Thyroid gland (tissue), 4 donors: Measurements from ENCODE around the gene IFT57. TPM values are rescaled to one million over a fixed set of nuclear protein-coding genes. Genes with fewer than 3 reads are reported as not detected.
A peak's percentile ranks its signal among the peaks of the same experiment; 100 is the strongest.

ENCODE experiments used
- DNase-seq, 2 donors: peaks; one replicate each; pipeline ENCODE4 v3.0.0-alpha.2; 2019
- H3K27ac ChIP-seq, 3 donors: fragments of 200-600 bp; sonication (generic); 1 replicate in 2 of 3; 2 replicates in 1 of 3; pipeline ENCODE4 v1.5.1; 2016 to 2019; ENCODE audit warnings: mild to moderate bottlenecking in 1 of 3, moderate library complexity in 1 of 3
- H3K27me3 ChIP-seq: fragments of 200-600 bp; sonication (generic); one replicate; pipeline ENCODE4 v1.5.1; 2019
- H3K36me3 ChIP-seq, 2 donors: fragments of 200-600 bp; sonication (generic); one replicate each; pipeline ENCODE4 v1.5.1; 2016 to 2019
- H3K4me1 ChIP-seq, 2 donors: fragments of 200-600 bp; sonication (generic); one replicate each; pipeline ENCODE4 v1.5.1; 2017 to 2019
- H3K4me3 ChIP-seq, 3 donors: fragments of 200-600 bp; sonication (generic); replicated peaks in 1 of 3; 1 replicate in 2 of 3; 2 replicates in 1 of 3; pipeline ENCODE4 v1.5.1; 2016; ENCODE audit warnings: mild to moderate bottlenecking in 1 of 3
- H3K9me3 ChIP-seq: fragments of 200-600 bp; sonication (generic); one replicate; pipeline ENCODE4 v1.5.1; 2017
- POLR2A ChIP-seq, 2 donors: fragments of 450-650 bp; IDR thresholded peaks; one replicate each; pipeline ENCODE4 v1.6.1; 2017; ENCODE audit warnings: antibody characterized with exemption in 2 of 2, mild to moderate bottlenecking in 2 of 2, moderate library complexity in 1 of 2
- WGBS, 2 donors: methylation state at CpG; one replicate each; pipeline ENCODE4 v1.1.5; 2017; 5-methylcytosine and 5-hydroxymethylcytosine counted together
- intact Hi-C: fragments of 100-400 bp; cut with DNase I; formaldehyde crosslinking; loops from one replicate; pipeline ENCODE4 v1.15.1; 2023
- total RNA-seq, 4 donors: library from RNA; depleted of rRNA; stranded (reverse); fragments of >200 nt; gene quantifications; one replicate each; pipeline ENCODE4 v1.2.3, GENCODE V29; 2016
- TF ChIP-seq, protein P1 (sequence below), 6 experiments: fragments of 200-600 bp in 3 of 6; fragments of 450-650 bp in 3 of 6; sonication (generic) in 3 of 6; IDR thresholded peaks; one replicate each; pipeline ENCODE4 v1.5.1; 2016 to 2019; ENCODE audit warnings: antibody characterized with exemption in 6 of 6, mild to moderate bottlenecking in 2 of 6, inconsistent platforms in 1 of 6, moderate library complexity in 1 of 6

Gene IFT57
- total RNA-seq, 4 donors from 2014 or later: 80.1 to 139 (median 87.4) TPM

DNA sequence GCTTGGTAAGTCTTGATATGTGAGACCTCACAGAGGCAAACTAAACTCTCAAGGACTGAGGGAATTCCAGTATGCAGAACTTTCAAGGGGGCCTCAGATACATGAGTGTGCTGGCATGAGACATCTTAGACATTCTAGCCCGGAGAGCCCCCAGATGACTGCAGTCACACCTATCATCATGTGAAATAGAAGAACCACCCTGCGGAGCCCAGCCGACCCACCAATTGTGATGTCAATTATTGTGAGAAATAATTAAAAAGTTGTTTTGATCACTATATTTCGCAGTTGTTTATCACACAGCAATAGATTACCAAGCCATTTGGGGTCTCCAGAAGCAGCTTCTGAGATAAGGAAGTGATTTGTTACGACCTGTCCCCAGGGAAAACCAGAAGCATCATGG is 76.1 kb downstream of the IFT57 start:
- intact Hi-C loops: no loop called here
- WGBS, 2 donors: 96 to 97% methylated on average over 5 of the region's 5 CpGs
- no peaks in the 10 kb centered on the region for H3K4me1 ChIP-seq

DNA sequence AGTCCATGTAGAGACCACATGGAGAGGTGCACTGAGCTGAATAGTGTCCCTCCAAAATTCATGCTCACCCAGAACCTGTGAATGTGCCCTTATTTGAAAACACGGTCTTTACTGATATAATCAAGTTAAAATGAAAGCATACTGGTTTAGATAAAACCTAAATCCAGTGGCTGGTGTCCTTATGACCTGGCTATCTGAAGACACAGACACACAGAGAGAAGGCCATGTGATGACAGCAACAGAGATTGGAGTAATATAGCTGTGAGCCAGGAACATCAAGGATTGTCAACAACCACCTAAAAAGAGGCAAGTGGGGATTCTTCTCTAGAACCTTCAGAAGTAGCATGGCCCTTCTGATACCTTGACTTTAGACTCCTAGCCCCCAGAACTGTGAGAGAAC is 76.6 kb downstream of the IFT57 start:
- Histone ChIP-seq H3K4me3 (no peak overlapping the region), H3K9me3 (no peaks in the 10 kb centered on the region), H3K27ac (no peak overlapping the region), H3K36me3 (no peaks in the 10 kb centered on the region), H3K27me3 (no peaks in the 10 kb centered on the region), H3K4me1 (no peaks in the 10 kb centered on the region)
- TF ChIP-seq POLR2A (IDR thresholded peaks at IDR 0.05): no peak
- TF ChIP-seq, protein P1, sequence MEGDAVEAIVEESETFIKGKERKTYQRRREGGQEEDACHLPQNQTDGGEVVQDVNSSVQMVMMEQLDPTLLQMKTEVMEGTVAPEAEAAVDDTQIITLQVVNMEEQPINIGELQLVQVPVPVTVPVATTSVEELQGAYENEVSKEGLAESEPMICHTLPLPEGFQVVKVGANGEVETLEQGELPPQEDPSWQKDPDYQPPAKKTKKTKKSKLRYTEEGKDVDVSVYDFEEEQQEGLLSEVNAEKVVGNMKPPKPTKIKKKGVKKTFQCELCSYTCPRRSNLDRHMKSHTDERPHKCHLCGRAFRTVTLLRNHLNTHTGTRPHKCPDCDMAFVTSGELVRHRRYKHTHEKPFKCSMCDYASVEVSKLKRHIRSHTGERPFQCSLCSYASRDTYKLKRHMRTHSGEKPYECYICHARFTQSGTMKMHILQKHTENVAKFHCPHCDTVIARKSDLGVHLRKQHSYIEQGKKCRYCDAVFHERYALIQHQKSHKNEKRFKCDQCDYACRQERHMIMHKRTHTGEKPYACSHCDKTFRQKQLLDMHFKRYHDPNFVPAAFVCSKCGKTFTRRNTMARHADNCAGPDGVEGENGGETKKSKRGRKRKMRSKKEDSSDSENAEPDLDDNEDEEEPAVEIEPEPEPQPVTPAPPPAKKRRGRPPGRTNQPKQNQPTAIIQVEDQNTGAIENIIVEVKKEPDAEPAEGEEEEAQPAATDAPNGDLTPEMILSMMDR (IDR thresholded peaks at IDR 0.05): no peak
- intact Hi-C loops: no loop called here
- no peak for DNase-seq
- 88 to 92% methylated on average over 1 of the region's 1 CpG for WGBS, 2 donors

More for the DNA sequence above, 76.1 kb downstream of the IFT57 start:
- no peak for DNase-seq
- no peak overlapping the region for H3K4me3 ChIP-seq
- H3K36me3 ChIP-seq: no peaks in the 10 kb centered on the region
- H3K27me3 ChIP-seq: no peaks in the 10 kb centered on the region
- H3K27ac ChIP-seq: no peak overlapping the region
- TF ChIP-seq POLR2A (IDR thresholded peaks at IDR 0.05): no peak
- TF ChIP-seq, protein P1 (IDR thresholded peaks at IDR 0.05): no peak
- no peaks in the 10 kb centered on the region for H3K9me3 ChIP-seq

DNA sequence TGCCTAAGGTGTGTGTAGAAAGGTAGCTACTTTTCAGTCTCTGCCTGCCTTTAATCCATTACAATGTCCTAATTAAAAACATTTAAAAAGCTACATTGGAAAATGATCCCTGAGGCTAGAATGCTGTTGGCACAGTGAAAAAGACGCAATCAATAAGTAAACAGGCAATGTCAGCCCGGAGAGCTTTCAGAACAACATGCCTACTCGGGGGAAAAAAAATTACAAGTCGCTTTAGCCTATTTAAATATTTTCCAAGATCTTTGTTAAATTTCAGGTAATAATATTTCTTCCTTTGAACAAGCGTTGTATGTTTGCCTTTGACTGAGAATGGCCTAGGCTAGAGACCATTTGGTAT is 84.8 kb downstream of the IFT57 start:
- peaks cover 37 to 39% of the 10 kb centered on the region in 2 donors for H3K4me1 ChIP-seq
- WGBS, 2 donors: 45 to 60% methylated on average over 5 of the region's 5 CpGs

DNA sequence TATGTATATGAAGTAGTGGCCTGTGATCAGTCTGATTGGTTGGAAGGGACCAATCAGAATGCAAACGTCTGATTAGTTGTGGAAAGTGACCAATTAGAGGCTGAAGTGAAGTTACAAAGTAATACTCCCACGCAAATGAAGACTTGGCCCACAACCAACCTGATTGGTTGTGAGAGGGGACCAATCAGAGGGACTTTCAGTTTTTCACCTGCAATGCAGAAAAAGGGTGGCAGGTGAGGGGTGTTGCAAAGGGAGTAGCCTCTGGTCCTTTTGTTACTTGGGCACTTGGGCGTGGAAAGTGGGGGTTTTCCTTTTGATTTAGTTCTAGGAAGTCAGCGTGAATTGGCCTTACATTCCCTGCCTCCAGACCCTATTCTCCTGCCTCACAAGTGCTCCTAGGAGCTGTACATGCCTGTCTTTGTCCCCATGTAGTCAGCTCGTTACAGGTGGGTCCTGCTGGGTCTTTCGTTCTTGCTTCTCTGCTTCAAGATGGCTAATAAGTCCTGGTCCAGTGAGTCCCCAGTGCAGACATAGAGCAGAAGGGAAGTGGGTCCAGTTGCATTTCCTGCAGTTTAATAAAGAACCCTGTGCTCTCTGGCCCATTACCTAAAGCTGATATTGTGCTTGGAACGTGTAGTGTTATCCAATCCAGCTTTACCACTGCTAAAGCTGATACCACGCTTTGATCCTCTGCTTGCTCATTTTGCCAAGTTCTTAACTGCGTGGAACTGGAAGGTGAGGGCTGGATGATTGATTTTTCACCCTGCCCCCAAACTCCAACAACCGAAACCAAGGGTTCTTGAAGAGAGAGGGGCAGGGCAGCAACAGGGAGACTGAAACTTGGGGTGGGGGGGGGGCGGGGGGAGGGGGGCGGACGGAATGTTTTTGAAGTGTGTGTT is 85.4 kb downstream of the IFT57 start:
- Histone ChIP-seq H3K9me3 (no peaks in the 10 kb centered on the region), H3K27me3 (no peaks in the 10 kb centered on the region), H3K4me1 (peaks cover 39% of the 10 kb centered on the region in 2 donors), H3K4me3 (no peak overlapping the region), H3K36me3 (no peaks in the 10 kb centered on the region), H3K27ac (peak overlapping the region; percentile 85 to 90 (median 86))
- TF ChIP-seq, protein P1 (IDR thresholded peaks at IDR 0.05): no peak
- TF ChIP-seq POLR2A (IDR thresholded peaks at IDR 0.05): peak in 1 of 2 donors; percentile 18
- intact Hi-C loops: no loop called here
- peak; percentile 70 to 73 for DNase-seq
- 41 to 44% methylated on average over 13 of the region's 13 CpGs for WGBS, 2 donors

More for the DNA sequence above, 84.8 kb downstream of the IFT57 start:
- Histone ChIP-seq H3K27ac (peak overlapping the region; percentile 85 to 90 (median 86)), H3K36me3 (no peaks in the 10 kb centered on the region), H3K9me3 (no peaks in the 10 kb centered on the region), H3K4me3 (no peak overlapping the region), H3K27me3 (no peaks in the 10 kb centered on the region)
- no peak for DNase-seq
- intact Hi-C loops: no loop called here
- TF ChIP-seq, protein P1 (IDR thresholded peaks at IDR 0.05): no peak
- no peak for TF ChIP-seq POLR2A (IDR thresholded peaks at IDR 0.05)

DNA sequence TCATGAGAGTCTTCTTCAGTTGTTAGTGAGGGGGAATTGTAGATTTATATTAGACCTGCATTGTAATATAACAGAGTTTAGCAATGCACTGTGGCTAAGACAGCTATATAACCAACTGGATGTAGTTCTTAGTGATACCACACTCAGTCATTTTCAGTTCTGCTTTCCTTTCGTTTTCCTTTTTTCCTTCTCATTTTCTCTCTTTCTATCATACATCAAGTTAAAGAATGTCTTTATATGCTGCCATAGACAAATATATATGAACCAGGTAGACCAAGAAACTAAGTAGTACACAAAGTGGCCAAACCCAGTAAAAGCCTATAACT is 87.7 kb downstream of the IFT57 start:
- no peak for TF ChIP-seq POLR2A (IDR thresholded peaks at IDR 0.05)
- TF ChIP-seq, protein P1 (IDR thresholded peaks at IDR 0.05): no peak

More for the DNA sequence above, 87.7 kb downstream of the IFT57 start:
- no peaks in the 10 kb centered on the region for H3K27me3 ChIP-seq
- 64 to 71% methylated on average over 1 of the region's 1 CpG for WGBS, 2 donors
- DNase-seq: no peak
- no peak overlapping the region for H3K4me3 ChIP-seq
- H3K36me3 ChIP-seq: no peaks in the 10 kb centered on the region
- H3K4me1 ChIP-seq: peaks cover 39% of the 10 kb centered on the region in 2 donors
- intact Hi-C loops: no loop called here
- H3K27ac ChIP-seq: peak overlapping the region; percentile 26 to 85 (median 49)
- no peaks in the 10 kb centered on the region for H3K9me3 ChIP-seq
